ENCODE results near the gene TRPV6. TPM values are rescaled to one million over a fixed set of nuclear protein-coding genes. Genes with fewer than 3 reads are reported as not detected.

TRPV6 gene
- total RNA-seq, 1 experiment from 2014 or later, result not detected

- Histone ChIP-seq H3K36me3 (ENCODE audit: insufficient read depth, low read length, poor library complexity, severe bottlenecking) (no peaks in the 10 kb centered on the region), H3K27ac (ENCODE audit: low read depth, low read length, poor library complexity, severe bottlenecking) (no peak overlapping the region), H3K27me3 (replicated peaks; ENCODE audit: insufficient read depth, low read depth, low read length, poor library complexity) (peaks cover 28% of the 10 kb centered on the region), H3K4me3 (ENCODE audit: low read depth, low read length, poor library complexity, severe bottlenecking) (no peak overlapping the region), H3K9me3 (ENCODE audit: low read depth, low read length, poor library complexity, severe bottlenecking) (no peaks in the 10 kb centered on the region), H3K4me1 (ENCODE audit: insufficient read depth, low read length, poor library complexity, severe bottlenecking) (no peaks in the 10 kb centered on the region)
- ChIA-PET POLR2A (ENCODE audit: low non-redundant PET) (no interaction called here), CTCF (interaction anchor here (0.9 kb wide), 1 partner anchor 124 kb away, joined by 5 read pairs; no protein-coding TSS in a partner anchor)
- TF ChIP-seq EZH2 (IDR thresholded peaks at IDR 0.05; ENCODE audit: borderline replicate concordance, low read depth, low read length, poor library complexity, severe bottlenecking) (no peak), CTCF (conservative IDR thresholded peaks at IDR 0.05; ENCODE audit: low read depth, low read length) (no peak)
- DNase-seq (ENCODE audit: low spot score), result no peak
- intact Hi-C loops (cut with micrococcal nuclease; ENCODE audit: unreplicated experiment), result no loop called here
- no TSS peak for BruUV-seq (replicated peaks)
These were observed 6.5 kb downstream of the TRPV6 start for GRCh38 chr7:142879060-142879459.

DNA sequence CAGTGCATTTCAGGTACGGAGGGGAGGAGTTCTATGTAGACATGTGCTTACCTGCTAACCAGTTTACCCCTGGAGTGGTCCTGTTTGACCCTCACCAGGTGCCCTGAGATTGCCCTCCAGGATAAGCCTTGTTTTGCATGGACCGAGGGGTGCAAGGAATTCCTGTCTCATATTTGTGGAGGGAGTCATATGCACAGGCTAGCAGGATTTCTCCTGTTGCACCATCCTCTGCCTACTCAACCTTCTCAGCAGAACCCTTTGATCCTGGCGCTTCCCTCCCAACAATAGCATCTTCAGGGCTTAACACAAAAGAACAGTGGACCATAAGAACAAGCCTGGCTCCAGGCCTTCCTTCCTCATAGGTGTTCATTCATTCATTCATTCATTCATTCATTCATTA lies 7.2 kb downstream of the TRPV6 start:
- no peak for DNase-seq (ENCODE audit: low spot score)
- no TSS peak for BruUV-seq (replicated peaks)
- H3K27ac ChIP-seq (ENCODE audit: low read depth, low read length, poor library complexity, severe bottlenecking), result no peak overlapping the region
- H3K9me3 ChIP-seq (ENCODE audit: low read depth, low read length, poor library complexity, severe bottlenecking), result no peaks in the 10 kb centered on the region
- CTCF ChIA-PET, result no interaction called here
- no peak overlapping the region for H3K4me3 ChIP-seq (ENCODE audit: low read depth, low read length, poor library complexity, severe bottlenecking)
- H3K27me3 ChIP-seq (replicated peaks; ENCODE audit: insufficient read depth, low read depth, low read length, poor library complexity), result peaks cover 23% of the 10 kb centered on the region
- POLR2A ChIA-PET (ENCODE audit: low non-redundant PET), result no interaction called here
- H3K4me1 ChIP-seq (ENCODE audit: insufficient read depth, low read length, poor library complexity, severe bottlenecking), result no peaks in the 10 kb centered on the region
- TF ChIP-seq EZH2 (IDR thresholded peaks at IDR 0.05; ENCODE audit: borderline replicate concordance, low read depth, low read length, poor library complexity, severe bottlenecking) (no peak), CTCF (conservative IDR thresholded peaks at IDR 0.05; ENCODE audit: low read depth, low read length) (no peak)
- H3K36me3 ChIP-seq (ENCODE audit: insufficient read depth, low read length, poor library complexity, severe bottlenecking), result no peaks in the 10 kb centered on the region
- intact Hi-C loops (cut with micrococcal nuclease; ENCODE audit: unreplicated experiment), result no loop called here

DNA sequence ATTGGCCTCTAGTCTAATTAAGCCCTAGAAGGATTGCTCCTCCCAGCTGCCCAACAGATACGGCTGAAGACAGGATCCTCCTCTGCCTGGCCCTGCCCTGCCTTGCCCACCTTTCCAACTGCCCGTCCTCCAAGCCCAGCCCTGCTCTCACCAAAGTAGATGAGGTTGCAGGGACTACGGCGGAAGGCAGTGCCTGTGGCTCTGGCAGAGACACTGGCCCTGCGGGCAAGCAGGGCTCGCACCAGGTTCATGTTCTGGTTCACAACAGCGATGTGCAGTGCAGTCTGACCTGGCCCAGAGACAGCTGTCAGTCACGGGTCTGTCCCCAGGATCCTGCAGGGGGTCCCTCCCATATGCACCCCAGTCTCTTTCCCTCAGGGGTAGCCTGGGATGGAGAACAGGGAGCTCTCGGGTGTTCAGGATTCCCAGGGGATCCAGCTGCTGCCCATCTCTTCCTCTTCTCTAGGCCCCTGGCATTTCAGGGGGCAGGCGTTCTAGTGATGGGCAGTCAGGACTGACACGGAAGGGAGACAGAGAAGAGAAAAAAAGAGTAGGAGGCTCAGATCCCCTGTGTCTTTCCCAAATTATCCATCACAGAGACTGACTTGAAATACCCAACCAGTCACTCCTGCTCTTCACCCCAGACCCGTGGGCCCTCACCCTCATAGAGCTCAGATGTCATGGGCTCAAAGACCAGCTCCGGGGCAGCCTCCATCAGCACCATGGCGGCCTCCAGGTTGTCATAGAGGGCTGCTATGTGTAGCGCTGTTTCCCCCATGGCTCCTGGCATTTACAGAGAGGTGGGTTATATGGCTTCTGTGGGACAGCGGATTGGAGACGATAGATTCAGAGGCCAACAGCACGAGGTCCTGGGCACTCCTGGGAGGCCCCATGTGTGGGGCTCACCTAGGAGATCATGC lies 8.3 kb downstream of the TRPV6 start:
- TF ChIP-seq CTCF (conservative IDR thresholded peaks at IDR 0.05; ENCODE audit: low read depth, low read length) (no peak), EZH2 (IDR thresholded peaks at IDR 0.05; ENCODE audit: borderline replicate concordance, low read depth, low read length, poor library complexity, severe bottlenecking) (no peak)
- peaks cover 12% of the 10 kb centered on the region for H3K27me3 ChIP-seq (replicated peaks; ENCODE audit: insufficient read depth, low read depth, low read length, poor library complexity)
- intact Hi-C loops (cut with micrococcal nuclease; ENCODE audit: unreplicated experiment), result no loop called here
- H3K36me3 ChIP-seq (ENCODE audit: insufficient read depth, low read length, poor library complexity, severe bottlenecking), result no peaks in the 10 kb centered on the region
- no peak overlapping the region for H3K27ac ChIP-seq (ENCODE audit: low read depth, low read length, poor library complexity, severe bottlenecking)
- H3K9me3 ChIP-seq (ENCODE audit: low read depth, low read length, poor library complexity, severe bottlenecking), result no peaks in the 10 kb centered on the region
- CTCF ChIA-PET, result interaction anchor here (0.6 kb wide), 1 partner anchor 338 kb away, joined by 3 read pairs; no protein-coding TSS in a partner anchor
- no TSS peak for BruUV-seq (replicated peaks)
- no peak overlapping the region for H3K4me3 ChIP-seq (ENCODE audit: low read depth, low read length, poor library complexity, severe bottlenecking)
- POLR2A ChIA-PET (ENCODE audit: low non-redundant PET), result no interaction called here
- DNase-seq (ENCODE audit: low spot score), result no peak
- H3K4me1 ChIP-seq (ENCODE audit: insufficient read depth, low read length, poor library complexity, severe bottlenecking), result no peaks in the 10 kb centered on the region

Measured in A673 (cell line).